NCI-H2196 treated with DMSO at 0.1 percent for 48 hours (cell line): ENCODE results near the gene DPPA5.
"Not testable (repeated sequence)": the region's sequence is repeated elsewhere in the genome, so short reads cannot be mapped to it uniquely, and the experiment has no call there.

ENCODE experiments used
- DNase-seq: peaks from one replicate; lab custom pipeline; 2025; ENCODE audit not compliant: unreplicated experiment; lab: John Stamatoyannopoulos, UW

DPPA5 gene

GRCh38 chr6:73353636-73354593 lies at the start of gene DPPA5:
DPPA5 (minus strand) TSS chr6:73354276; CDS start chr6:73354225, 51 bp downstream.
- DNase-seq = no peak

- DNase-seq = no peak
Measured at GRCh38 chr6:73400656-73401055, 46.6 kb upstream of the DPPA5 start.

DNA sequence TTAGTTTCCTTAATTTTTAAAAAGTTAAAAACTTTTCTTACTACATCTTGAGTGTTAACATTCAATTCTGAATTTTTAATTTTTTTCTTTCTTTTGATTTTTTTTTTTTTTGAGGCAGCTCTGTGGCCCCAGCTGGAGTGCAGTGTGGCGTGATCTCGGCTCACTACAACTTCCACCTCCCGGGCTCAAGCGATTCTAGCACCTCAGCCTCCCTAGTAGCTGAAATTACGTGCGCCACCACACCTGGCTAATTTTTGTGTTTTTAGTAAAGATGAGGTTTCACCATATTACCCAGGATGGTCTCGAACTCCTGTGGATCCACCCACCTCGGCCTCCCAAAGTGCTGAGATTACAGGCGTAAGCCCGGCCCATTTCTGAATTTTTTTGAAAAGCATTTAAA lies 41.8 kb upstream of the DPPA5 start:
- no peak for DNase-seq

GRCh38 chr6:73394577-73395354 lies 40.7 kb upstream of the DPPA5 start, which contains the start of gene DDX43:
DDX43 (plus strand) TSS chr6:73394828; CDS start chr6:73394906, 78 bp downstream.
- DNase-seq = no peak

- DNase-seq = no peak
Measured at GRCh38 chr6:73393278-73393677, 39.2 kb upstream of the DPPA5 start.

DNA sequence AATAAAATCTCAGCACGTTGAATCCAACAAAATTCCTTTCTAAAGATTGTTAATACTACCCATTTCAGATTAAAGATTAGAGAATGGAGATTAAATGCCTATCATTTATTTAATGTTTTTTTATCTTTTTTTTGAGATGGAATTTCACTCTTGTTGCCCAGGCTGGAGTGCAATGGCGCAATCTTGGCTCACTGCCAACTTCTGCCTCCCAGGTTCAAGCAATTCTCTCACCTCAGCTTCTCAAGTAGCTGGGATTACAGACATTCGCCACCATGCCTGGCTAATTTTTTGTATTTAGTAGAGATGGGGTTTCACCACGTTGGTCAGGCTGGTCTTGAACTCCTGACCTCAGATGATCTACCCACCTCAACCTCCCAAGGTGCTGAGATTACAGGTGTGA lies 38.1 kb upstream of the DPPA5 start:
- DNase-seq = not testable (repeated sequence)

DNA sequence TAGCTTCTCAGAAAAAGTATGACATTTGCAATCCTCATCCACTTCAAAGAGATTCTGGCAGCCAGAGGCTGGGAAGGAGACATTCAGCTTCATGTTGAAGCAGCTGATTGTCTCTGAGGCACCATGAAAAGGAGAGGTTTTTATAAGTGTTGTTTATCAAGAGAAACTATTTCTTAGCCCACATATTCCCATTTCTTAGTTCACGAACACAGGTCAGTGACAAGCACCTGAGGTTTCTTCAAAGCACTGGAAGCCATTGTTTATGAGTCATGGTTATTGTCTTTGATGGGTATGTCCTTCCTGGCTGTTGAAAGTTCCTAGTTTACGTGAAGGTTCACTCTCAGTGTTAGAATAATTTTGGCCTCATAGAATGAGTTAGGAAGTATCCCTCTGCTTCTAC lies 37.6 kb upstream of the DPPA5 start:
- no peak for DNase-seq

DNA sequence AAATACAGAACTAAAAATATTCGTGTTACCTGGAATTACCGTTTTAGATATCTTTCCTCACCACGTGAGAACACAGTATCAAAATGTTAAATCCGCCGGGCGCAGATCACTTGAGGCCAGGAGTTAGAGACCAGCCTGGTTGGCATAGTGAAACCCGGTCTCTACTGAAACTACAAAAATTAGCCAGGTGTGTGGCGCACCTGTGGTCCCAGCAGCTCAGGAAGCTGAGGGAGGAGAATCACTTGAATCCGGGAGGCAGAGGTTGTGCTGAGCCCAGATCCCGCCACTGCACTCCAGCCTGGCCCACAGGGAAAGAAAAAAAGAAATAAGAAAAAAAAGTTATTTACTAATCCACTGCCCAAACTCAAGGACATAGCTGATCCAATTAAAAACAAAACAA lies 35.8 kb upstream of the DPPA5 start:
- DNase-seq = no peak

GRCh38 chr6:73388800-73389512 lies 34.9 kb upstream of the DPPA5 start:
- peak; percentile 10 for DNase-seq

DNA sequence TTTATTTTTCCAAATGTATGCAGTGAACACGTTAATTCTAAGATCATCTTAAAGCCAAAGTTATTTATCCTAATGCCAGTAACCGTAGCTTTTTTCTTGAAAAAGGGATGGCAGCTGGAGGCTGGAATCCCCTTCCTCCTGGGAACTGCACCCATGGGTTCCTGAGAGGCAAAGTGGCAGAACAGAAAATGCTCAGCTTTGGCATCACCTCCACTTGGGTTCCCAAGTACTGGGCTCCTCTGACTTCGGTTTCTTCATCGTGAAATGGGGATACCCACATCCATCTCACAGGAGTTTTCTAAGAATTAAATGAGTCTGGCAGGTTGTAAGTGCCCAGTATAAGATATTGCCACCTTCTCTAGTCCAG lies 34.3 kb upstream of the DPPA5 start:
- no peak for DNase-seq

DNA sequence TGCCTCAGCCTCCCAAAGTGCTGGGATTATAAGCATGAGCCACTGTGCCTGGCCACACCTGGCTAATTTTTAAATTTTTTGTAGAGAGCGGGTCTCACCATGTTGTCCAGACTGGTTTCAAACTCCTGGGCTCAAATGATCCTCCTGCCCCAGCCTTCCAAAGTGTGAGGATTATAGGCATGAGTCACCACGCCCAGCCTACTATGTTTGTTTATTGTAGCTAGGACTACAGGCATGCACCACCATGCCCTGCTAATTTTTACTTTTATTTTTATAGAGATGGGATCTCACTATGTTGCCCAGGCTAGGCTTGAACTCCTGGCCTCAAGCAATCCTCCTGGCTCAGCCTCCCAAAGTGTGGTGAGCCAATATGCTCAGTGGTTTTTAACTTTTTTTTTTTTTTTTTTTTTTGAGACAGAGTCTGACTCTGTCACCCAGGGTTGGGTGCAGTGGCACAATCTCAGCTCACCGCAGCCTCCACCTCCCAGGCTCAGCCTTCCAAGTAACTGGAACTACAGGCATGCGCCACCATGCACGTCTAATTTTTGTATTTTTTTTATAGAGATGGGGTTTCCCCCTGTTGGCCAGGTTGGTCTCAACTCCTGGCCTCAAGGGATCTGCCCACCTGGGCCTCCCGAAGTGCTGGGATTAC lies 28.5 kb upstream of the DPPA5 start:
- no peak for DNase-seq

GRCh38 chr6:73381531-73381930 lies 27.5 kb upstream of the DPPA5 start:
- DNase-seq = not testable (repeated sequence)

GRCh38 chr6:73377225-73377624 lies 23.1 kb upstream of the DPPA5 start:
- no peak for DNase-seq

DNA sequence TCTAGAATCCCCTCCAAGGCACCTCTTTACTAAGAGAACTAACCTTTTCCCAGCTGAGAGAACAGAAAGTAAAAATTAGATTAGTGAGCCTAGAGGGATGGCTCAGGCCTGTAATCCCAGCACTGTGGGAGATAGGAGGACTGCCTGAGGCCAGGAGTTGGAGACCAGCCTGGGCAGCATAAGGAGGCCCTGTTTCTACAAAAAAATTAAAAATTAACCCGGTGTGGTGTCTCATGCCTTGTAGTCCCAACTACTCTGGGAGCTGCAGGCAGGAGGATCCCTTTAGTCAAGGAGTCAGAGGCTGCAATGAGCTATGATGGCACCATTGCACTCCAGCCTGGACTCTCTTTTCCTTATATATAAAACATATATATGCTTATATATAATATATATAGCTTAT lies 21.1 kb upstream of the DPPA5 start:
- DNase-seq = no peak

DNA sequence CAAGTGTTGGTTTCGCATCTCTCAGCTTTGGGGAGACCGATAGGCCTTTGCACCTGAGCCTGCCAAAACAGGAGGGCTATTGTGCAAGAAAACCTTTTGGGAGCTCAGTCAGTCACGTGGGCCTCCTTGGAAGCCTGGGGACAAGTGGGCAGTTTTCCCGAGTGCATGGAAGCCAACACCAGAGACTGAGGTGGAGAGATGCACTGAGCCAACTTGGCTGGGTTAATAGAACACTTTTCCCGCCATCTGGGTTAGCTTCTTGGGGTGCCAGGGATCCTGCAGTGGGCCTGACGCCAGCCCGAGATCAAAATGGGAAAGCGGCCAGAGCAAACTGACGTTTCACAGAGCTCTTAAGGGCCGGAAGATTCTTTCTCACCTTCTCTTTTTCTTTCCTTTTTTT lies 18.4 kb upstream of the DPPA5 start:
- no peak for DNase-seq

GRCh38 chr6:73371984-73372383 lies 17.9 kb upstream of the DPPA5 start:
- DNase-seq = no peak

DNA sequence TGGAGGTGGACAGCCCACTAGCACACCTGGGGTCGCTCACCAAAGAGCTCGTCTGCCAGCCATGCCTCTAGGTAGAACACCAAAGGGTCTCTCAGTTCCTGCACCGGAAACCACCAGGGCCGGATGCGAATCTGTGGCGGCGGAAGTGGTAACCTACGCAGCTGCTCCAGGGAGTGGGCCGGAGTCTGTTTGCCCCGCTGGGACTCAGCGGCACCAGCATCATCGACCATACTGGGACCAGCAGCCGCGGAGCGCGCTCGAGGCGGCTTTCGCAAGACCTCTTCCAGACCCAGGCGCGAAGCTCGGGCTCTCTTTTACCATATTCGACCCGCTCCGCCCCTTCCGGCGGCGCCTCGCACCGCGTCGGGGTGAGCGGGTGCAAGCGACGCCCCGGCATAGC lies 15.5 kb upstream of the DPPA5 start, which contains the start of gene OOEP:
OOEP (minus strand) TSS at position 335 of the 400 bp plus-strand sequence; CDS start at position 230, 105 bp downstream.
- DNase-seq = no peak

DNA sequence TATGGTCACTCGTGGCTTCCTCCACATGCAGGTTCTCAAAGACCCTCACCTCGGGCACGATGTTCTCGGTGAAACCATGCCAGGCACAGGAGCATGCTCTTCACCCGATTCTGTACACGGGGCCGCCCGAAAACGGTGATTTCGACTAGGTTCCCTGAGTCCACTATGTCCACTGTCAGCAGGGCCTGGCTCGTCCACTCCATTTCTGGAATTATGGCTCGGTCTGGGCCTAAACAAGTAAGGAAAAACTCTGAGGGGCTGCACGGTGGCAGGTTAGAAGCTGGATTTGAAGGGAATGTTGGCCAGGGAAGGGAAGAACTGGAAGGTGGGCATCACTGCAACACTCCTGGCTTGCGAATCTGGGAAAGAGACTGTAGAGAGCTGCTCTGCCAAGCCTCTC lies 15.1 kb upstream of the DPPA5 start:
- no peak for DNase-seq

DNA sequence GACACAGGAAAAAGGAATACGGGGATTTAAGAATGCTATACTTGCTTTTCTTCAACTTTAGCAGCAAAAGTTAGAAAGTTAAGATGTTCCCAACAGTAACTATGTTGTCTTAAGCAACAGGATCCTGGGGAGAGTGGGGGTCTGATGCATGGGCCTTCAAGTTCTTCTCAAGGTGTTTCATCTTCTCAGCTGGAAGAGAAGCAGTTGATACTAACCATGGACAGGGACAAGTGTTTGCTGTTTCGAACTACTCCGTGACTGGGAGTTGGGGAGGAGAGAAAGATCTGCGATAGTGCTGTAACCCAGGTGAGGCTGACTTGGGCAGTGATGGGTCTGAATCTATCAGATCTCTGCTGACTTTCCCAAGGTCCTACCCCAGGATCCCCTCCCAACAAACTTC lies 14.6 kb upstream of the DPPA5 start:
- DNase-seq = no peak

DNA sequence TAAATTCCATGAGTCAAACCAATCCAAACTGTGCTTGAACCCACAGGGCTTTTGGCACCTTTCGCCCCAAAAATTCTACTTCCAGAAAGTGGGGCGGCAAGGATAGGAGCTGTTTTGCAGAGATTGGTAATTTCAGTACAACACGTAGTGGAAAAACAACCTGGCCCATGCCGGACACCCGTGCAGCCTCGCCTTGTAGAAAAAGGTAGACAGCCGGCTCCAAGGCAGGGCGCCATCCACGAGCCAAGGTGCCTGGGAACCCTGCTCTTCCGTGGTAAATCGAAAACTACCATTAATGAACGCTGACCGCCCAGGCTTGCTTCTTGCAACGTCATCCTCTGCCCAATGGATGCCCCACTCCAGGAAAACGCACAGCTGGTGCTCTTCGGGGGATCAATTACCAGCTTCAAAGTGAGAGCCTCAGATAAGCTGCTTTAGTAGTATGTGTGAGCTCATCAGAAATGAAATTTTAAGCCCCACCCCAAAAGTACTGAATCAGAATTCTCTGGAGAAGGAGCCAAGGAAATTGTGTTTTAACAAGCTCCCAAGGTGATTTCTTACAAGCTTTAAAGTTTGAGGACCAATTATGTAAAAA lies 13.8 kb upstream of the DPPA5 start:
- DNase-seq = no peak
